SKM-1 (cell line): ENCODE measurements around the gene DLK1.

ENCODE experiments used
- DNase-seq: peaks from one replicate; lab custom pipeline; 2025; ENCODE audit not compliant: unreplicated experiment; lab: John Stamatoyannopoulos, UW

Gene DLK1

DNA sequence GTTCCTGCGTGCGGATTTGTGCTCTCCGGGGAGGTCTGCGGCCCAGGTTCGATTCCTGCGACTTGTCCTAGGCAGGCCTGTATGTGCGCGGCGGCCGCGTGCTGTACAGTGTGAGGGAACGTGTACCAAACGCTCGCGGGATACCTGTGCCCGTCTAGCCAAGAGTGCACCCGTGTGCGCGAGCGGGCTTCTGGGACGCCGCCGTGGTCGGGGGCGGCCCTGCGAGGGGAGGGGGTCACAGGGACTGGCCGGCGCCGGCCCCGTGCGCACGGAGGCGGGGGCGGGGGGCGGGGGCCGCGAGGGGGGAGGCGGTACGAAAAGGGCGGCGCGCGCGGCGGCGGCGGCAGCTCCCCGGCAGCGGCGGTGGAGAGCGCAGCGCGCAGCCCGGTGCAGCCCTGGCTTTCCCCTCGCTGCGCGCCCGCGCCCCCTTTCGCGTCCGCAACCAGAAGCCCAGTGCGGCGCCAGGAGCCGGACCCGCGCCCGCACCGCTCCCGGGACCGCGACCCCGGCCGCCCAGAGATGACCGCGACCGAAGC is at the start of gene DLK1:
TSS of gene DLK1 (plus strand) at position 343 of the 536 bp plus-strand sequence. CDS start at position 520, 177 bp downstream.
- DNase-seq = no peak

DNA sequence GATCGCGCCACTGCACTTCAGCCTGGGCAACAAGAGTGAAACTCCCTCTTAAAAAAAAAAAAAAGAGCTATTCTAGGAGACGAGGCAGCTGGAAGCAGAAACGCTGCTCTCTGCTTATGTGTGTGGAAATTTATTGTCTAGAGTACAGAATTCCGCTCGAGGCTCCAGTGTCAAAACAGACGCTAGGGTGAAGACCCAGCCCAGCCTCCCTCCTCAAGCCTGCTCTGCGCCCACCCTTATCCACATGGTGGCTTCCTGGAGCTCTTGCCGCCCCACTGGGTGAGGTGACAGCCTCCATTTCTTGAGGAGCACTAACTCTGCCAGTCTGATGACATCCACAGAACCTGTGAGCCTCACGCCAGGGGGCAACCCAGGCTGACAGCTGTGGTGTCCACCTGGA is 49.5 kb upstream of the DLK1 start:
- no peak for DNase-seq

DNA sequence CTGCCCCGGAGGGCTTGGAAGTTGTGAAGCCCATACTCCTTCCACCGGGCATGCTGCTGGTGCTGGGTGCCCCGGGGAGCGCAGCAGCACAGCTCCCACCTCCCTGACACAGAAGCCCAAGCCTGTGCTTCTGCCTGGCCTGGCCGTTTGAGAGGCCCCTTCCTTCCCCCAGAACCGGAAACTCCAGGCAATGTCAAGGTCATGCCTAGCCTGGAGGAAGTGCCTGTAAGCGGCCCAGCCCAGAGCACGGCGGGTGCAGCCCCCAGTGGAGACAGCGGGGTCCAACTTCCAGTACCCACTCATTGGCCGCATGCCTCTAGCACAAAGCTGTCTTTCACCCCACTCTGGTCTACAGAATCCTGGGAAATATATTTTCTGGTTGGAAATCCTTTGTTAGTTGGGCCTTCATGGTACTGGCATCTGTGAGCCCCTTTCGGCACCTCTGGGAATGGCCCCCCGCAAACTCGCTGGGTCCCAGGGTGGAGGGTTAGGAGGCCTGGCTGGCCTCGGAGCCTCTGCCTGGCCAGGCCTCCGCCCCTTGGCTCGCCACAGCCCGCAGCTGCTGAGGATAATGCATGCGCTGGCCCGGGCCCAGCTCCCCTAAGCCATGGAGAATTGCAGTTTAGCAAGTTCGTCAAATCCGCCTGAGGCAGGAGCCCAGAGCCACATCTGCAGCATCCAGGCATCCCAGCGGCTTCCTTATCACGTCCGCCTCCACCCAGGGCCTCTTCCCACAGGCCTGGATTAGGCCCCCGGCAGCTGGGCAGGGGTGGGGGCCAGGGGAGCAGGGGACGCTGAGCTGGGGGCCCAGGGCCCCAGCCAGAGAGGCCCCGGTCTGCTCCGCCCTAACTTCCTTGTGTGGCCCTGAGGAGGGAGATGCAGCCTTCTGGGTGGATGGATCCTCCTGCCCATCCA is 48.9 kb upstream of the DLK1 start:
- DNase-seq = peak; percentile 10

DNA sequence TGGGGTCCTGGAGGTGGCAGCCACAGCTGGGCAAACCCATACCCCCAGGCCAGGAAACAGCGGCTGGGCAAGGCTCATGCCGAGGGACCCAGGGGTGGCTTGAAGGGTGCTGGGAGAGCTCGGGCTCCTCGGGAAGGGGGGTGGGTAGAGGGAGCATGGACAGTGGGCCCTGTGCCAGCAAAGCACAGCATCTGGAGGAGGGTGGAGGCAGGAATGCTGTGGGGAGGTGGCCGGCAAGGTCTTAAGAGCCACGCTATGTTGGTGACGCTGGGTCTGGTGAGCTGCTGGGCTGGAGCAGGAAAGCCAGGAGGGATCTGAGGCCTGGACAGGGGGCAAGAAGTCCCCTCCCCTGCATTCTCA is 48.2 kb upstream of the DLK1 start:
- DNase-seq = no peak

DNA sequence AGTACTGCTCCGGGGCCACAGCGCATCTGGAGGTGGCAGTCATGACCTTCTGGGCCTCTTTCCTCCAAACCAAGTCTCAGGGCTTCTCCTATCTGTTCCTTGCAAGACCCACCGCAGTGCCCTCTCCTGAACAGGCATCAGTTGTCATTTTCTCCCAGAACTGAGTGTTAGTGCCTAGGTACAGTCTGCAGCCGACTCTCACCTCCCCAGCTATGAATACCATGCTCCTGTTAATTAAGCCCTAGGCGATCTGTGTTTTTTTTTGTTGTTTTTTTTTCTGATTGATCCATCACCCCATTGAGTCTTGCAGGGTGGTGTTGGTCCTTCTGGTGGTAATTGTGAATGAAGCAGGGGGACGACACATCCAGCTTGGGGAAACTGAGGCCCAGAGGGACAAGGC is 47.5 kb upstream of the DLK1 start:
- DNase-seq = no peak

DNA sequence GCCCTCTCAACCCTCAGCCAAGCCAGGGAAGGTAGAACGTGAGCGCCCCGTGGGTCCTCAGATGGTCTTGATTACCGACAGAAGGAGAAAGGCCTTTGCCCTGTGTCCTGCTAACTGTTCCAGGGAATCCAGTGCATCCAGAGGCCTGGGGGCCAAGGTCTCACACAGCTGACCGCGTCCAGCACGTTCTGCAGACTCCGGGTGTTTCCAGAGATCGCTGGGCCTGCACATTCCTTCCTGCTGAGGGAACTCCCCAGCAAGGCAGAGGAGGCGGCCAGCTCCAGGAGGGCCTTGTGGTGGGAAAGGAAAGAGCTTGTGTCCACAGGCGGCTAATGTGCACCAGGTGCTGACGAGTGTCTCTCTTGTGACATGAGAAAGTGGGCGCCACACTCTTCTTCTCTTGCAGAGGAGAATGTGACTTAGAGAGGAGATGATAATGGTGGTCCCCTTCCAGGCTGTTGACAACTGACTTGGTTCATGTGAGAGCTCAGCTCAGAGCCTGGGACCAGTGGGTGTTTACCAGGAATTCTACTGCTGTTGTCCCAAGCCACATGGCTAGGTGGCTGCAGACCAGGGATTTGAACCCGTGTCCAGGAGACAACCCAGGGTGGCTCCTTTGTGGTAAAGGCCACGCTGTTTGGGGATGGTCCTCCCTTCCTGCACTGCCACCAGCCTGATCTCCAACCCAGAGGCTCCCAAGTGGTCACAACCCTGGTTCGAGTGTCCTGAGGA is 46.8 kb upstream of the DLK1 start:
- no peak for DNase-seq

DNA sequence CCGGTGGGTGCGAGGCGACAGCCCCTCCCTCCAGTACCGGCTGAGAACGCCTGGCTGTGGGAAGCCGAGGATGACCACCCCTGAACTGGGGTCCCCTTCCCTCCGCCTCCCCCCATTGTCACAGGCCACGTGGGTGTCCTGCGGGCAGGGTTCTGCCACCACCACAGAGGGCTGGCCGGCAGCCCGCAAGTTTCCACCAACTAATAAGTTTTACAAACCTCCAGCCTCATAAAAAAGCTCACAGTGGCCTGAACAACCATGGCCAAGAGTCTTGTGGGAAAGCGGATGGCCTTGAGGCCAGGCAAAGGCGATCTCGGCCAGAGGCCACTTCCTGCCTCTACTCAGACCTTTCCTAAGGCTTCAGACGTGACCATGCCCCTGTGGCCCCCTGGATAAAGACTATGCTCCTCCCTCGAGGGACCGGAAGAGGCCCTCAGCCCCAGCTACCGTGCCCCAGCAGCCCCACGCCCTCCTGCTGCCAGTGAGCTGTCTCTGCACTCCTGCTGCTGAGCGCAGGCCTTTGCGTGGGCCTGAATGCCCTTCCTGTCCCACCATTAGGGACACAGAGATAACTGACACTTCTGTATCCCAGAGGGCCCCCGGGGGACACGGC is 46.1 kb upstream of the DLK1 start:
- DNase-seq = peak; percentile 19

DNA sequence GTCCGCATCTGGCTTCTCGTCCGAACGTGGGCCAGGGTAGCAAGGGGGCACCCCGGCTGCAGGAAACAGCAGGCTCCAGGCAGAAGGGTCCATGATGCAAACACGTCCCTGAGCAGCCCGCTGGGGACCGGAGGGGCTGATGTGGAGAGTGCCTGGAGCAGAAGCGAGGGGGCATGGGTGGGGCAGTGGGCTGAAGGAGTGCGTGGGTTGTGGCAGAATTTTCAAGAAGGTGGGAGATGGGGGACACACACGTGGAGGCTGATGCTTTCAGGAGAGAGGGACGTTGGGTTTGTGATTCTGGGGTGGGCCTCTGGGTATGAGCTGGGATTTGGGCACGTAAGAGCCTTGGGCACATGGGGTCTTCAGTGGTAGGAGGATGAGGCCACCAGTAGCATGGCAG is 45.6 kb upstream of the DLK1 start:
- no peak for DNase-seq

DNA sequence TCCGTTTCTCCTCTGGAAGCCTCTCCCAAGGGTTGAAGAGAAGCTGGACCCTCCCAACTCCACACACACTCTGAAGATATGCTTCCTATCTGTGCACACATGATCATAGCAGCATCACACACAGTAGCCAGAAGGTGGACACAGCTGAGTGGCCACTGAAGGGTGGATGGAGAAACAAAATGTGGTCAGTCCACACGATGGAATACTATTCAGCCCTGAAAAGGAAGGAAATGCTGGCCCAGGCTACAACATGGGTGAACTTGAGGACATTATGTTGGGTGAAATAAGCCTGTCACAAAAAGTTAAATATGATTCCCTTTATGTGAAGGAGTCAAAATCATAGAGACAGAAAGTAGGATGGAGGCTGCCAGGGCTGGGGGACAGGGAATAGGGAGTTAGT is 43.9 kb upstream of the DLK1 start:
- DNase-seq = no peak

DNA sequence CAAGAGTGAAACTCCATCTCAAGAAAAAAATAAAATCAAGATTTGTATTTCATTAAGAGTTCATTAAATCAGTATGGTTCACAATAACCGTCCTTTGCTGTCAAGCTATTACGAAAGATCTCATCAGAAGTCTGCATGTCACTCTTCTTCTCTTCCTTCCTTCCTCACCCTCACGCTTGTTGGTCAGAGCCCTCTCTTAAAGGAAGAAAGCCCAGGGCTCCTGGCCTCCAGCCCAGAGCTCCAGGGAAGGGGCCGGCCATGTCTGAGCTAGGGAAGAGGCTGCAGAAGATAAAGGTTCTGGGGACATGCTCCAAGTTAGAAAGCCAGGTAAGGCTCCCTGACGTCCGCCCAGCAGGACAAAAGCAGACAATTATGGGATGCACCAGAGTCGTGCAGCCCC is 43.1 kb upstream of the DLK1 start:
- DNase-seq = no peak

DNA sequence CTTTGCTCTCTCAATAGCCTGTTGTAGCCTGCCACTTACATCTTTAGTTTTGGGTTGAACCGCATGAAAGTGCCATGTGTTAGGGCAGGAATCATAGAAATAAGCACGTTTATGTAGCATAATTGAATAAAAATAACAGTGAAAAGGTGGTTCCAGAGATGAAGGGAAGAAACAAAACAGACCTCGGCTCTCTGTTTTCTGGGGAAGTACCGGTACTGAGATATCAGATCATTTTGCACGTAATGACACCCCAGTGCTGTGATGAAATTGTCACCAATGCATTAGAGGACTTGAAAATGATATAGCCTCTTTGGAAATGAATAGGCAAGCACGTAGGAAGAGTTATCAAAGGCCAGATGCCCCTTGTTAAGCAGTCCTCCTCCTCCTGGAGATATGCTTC is 42.5 kb upstream of the DLK1 start:
- DNase-seq = no peak

DNA sequence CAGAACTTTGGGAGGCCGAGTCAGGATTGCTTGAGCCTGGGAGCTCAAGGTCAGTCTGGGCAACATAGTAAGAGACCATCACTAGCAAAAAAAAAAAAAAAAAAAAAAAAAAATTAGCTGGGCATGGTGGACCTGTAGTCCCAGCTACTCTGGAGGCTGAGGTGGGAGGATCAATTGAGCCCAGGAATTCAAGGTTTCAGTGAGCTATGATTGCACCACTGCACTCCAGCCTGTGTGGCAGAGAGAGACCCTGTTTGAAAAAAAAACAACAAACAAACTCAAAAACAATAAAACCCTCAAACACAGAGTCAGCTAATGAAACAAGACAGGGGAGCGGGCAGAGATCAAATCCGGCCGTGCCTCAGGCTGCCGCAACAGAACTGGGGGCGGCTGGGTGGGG is 41.7 kb upstream of the DLK1 start:
- DNase-seq = no peak

DNA sequence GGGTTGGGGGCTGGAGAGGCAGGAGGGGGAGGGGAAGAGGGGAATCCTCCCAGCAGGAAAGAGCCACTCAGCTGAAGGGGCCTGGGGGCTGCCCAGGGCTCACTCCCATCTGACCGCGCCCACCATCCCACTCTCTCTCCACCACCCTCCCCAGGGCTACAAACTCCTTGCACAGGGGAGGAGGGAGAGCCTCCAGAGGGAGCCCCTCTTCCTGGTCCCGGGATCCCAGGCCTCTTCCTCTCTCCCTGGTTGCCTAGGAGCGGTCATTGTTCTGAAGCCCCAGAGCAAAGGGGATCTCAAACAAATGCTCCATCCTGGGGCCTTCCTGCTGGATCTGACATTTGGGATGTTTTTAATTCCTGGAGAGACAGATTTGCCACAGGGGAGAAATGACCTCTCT is 39.8 kb upstream of the DLK1 start:
- DNase-seq = no peak

DNA sequence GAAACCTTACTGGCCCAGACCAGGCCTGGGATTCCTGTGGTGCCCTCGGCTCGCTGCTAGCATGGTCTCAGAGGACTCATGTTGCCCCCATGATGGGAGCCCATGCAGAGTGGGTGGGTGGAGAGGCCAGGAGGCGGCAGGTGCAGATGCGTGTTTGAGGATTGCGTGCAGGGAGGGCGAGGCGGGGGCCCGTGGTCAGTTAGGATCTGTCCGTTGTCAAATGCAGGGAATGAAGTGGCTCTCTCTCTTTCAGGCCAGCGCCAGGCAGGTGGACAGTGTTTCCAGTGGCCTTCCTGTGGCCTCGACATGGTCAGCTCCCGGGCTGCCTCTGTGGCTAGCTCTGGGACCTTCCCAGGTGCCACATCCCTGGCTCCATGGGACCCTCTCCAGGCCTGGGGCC is 39.3 kb upstream of the DLK1 start:
- no peak for DNase-seq

DNA sequence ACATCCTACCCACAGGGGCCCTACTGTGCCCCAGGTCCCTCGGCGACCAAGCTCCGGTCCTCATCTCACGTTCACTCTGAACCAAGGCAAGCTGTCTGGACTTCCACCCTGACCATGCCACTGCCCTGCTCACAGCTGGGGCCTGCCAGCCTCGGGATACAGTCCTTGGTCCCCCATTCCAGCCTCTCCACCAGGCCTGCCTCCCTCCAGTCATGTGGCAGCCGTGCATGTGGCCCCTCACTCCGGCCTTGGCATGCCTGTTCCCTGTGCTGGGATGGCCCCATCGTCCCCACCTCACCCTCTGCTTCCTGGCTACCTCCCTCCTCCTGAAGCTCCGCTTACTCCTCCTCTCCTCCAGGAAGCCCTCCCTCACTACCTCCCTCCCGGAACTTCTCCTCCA is 38.6 kb upstream of the DLK1 start:
- DNase-seq = no peak

DNA sequence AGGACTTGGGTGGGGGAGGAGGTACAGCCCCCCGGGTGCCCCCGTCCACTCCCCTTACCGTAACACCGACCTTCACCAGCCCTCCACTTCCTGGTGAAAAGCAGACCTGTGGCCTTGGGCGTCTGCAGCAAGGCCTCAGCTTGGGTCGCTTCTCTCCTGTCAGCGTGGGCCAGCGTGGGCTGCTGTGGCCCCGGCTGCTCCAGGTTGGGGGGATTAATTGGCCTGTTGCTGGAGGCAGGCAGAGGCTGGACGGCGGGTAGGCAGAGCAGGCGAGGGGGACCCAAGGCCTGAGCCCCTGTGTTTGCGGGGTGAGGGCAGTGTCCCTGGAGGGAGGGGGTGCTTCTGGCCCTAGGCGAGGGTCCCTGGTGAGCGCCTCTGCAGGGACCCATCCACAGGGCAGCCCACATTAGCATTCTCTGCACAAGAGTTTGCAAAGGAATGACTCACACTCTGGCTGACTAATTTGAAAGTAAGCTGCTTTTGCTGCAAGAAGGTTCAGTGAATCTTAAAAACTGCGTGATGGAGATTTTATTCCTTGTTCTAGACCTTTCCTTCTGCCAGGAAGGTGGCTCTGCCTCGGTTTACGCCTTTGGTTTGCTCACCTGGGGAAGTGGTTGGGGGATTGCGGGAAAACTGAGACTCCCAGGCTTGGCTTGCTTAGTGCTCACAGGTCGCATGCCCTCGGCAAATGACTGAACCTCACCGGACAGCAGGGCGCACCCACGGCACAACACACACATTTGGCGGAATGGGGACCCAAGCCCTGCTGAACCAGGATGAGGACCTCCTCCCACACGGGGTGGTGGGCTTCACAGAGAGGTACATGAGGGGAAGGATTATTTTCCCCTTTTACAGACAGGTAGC is 37.9 kb upstream of the DLK1 start:
- no peak for DNase-seq

DNA sequence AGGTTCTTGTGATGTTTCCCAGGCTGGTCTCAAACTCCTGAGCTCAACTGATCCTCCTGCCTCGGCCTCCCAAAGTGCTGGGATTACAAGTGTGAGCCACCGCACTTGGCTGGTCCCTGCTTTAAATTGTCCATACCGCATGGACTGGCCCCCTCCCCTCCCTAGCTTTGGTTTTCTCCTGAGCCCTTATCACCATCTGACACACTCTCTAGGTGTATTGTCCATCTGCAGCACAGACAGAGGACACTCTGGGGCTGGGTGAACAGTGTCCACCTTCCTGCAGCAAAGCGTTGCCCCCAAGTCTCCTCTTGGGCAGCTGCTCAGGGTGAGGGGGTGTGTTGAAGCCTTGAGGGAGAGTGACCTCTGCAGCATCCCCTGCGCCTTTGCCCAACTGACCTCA is 36.0 kb upstream of the DLK1 start:
- DNase-seq = no peak

DNA sequence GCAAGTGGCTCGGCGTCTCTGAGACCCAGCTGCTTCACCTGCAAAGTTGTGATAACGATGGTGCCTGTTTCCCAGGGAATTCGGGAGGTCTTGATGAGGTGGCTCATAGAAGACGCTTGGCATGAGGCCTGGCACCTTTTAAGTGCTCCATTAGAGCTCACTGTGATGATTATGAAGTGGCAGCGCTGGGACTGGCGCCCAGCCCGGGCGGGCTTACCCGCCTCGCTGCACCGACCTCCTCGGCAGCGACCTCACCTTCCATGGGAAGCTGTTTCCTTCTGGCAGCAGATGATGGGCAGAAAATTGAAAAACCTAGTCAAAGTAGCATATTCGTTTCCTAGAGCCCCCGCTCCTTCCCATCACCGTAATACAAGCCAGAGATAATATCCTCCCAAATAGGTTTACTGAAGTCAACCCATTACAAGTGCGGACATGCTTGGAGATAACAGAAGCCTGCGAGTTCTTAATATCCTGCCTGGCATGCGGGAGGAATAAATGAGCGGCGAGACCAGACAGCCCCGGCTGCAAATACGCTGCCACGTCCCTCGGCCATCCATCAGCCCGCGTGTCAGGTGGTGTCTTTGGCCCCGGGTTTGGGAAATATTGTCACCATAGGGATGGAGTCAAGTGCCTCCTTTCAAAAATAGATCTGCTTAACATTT is 35.2 kb upstream of the DLK1 start:
- no peak for DNase-seq

DNA sequence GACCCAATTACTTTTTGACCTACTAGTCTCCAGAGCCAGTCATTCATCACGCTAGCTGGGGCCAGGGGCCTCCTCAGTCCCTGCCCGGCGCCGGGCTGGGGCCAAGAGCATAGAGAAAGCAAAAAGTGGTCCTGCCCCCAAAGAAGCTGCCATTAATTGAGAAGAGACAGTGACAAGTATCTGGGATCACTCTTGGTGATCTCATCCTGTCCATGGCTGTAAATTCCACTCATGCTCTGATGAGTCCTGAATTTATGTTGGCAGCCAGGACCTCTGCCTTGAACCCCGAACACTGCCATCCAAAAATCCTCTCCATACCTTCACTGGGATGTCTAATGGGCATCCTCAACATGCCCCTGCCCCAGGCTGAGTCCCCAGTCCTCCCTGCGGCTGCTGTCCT is 34.4 kb upstream of the DLK1 start:
- no peak for DNase-seq

DNA sequence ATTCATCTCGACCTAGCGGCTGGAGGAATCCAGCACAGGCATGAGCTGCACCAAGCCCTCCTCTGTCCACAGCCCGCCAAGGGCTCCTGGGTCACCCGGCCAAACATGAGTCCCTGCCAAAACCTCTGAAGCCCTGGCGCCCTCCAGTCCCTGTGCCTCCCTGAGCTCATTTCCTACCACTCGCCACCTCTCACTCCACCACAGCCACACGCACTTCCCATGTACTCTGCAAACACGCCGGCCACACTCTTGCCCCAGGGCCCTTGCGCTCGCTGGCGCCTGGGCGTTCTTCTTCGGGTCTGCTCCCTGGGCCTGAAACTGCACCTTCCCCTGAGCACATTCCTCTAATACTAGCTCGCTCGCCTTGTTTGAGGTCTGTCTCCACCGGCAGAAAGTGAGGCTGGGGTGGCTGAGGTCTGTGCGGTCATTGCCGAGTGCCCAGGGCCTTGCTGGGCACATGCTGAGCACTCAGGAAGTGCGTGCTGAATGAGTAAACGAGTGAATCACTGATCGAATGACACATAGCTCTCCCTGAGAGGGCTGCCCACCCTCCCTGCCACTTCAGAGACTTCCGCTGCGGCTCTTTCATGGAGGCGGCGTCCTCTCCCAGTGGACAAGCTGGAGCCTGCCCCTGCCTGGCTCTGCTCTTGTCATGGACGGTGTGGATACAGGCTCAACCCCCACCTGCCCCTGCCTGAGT is 33.7 kb upstream of the DLK1 start:
- DNase-seq = no peak
